Glomerular endothelial cell (primary cell): ENCODE results near the gene LRP1-AS. TPM values are rescaled to one million over a fixed set of nuclear protein-coding genes. Genes with fewer than 3 reads are reported as not detected.

ENCODE experiments used
- DNase-seq: peaks from one replicate; pipeline ENCODE4 v3.0.0-alpha.2; 2011; ENCODE audit warnings: low read depth, low spot score; ENCODE audit errors: extremely low read depth
- total RNA-seq: library from RNA; depleted of rRNA; stranded (reverse); fragments of >200 nt; gene quantifications from 2 replicates; pipeline ENCODE4 v1.2.3, GENCODE V29; 2015

LRP1-AS gene
- total RNA-seq, 1 donor from 2014 or later: not detected

DNA sequence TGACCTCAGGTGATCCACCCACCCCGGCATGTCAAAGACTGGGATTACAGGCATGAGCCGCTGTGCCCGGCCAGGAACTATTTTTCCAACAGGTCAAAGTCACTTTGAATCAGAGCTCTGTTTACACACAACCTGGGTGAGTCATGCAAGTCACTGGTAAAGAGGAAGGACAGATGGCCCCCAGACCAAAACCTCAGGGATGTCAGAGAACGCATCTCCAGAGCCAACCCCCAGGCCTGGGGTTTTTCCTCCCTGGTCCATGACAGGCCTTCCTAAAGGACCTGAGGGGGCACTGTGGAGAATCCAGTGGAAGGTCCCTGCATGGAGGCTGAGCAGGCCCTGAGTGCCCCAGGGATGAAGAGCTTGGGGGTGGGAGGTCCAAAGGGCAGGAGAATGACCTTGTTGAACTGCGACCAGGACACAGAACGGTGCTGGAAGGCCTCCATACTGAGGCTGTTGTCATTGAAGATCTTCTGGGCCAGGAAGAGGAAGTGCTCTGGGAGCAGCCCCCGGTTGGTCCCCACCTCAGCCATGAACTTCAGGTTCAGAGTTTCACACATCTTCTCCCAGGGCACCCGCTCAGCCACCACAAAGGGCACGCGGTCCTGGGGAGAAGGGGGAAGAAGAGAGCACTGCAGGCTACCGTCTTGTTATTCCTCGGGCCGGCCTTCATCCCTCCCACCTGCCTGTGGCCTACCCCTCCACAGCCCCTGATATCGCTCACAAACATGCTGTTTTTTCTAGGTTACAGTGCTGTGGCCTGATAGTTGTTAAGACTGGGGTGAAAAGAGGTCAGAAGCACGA, 45.3 kb downstream of the LRP1-AS start:
- DNase-seq: no peak

DNA sequence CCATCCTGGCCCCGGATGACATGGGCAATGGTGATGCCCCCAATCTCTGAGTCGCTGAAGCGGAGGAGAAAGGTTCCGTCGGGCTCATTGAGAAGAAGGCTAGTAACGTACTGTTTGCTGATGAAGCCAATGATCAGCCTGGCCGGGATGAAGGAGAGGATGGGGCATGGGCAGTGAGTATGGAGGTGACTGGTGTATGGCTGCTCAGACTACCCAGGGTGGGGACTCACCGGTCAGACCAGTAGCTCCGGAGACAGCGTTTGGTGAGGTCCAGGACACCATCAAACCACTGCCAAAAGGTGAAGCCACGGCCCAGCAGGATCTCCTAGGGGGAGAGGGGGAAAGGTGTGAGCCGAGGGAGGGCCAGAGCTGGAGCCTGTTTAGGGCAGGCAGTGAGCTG, 47.7 kb downstream of the LRP1-AS start:
- DNase-seq: no peak

DNA sequence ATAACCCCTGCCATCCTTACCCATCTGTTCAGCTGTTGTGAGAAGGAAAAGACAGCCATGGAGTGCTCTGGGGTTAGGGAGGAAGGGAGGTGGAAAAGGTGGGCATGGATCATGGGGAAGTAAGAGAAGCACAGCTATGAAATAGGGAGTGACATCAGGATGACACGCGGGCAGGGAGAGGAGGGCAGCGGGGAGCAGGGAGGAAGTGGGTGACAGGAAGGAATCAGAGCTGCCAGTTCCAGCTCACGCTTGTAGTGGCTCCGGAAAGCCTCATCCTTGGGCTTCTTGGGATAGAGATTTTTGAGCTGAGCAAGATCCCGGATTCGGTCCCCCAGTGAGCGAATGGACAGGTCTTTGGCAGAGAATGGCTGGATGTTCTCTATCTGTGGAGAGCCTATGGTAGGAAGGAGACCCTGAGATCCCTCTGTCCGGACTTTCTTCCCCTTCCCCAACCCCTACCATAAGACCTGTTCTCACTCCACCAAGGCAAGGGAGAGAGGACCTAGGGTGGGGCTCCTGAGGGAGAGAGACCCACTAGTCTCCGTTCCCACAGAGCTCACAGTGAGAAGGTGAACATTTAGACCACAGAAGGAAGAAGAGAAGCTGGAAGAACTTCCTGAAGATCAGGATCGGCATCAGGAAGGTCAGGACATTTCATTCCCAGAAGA, 48.2 kb downstream of the LRP1-AS start:
- DNase-seq: no peak

- no peak for DNase-seq
Measured at GRCh38 chr12:57098546-57098945, 48.9 kb downstream of the LRP1-AS start.

DNA sequence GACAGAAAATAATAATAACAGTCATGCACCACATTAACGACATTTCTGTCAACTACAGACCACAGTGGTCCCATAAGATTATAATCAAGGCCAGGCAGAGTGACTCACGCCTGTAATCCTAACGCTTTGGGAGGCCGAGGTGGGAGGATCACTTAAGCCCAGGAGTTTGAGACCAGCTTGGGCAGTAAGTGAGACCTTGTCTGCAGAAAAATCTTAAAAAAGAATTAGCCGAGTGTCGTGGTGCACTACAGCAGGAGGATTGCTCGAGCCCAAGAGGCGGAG, 49.9 kb downstream of the LRP1-AS start:
- no peak for DNase-seq

DNA sequence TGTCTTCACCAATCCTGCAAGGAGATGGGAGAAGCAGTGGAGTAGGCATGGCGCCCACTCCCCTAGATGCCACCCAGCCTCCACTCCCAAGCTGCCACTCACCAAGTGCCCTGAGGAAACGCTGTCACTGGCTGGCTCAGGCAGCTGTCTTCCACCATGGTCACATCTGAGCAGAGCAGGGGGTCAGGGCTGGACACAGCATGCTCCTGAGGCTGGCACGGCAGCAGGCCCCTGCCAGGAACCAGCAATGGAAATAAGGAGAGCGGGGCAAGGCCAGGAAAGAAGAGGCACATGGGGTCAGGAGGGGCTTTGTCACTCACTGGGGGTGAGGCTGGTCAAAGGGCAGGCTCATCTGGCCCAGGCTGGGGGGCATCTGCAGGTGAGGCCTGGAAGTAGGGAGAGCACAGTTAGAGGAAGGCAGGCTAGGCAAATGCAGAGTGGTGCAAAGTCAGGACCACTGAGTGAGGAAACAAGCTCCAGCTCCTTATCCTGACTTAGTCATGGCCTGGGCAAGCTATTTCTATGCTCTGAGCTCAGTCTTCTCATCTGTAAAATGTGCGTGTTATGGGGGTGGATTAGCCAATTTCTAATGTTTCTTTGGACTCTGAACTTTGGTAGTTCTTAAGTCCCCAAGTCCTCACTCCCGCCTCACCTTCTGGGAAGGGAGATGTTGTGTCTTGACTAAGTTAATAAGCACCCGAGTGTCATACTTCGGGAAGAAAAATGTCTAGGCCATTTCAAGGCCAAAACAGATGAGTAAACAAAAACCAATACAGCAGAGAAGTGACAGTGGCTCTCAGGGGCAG, 50.5 kb downstream of the LRP1-AS start:
- DNase-seq: no peak

GRCh38 chr12:57096099-57096572, 51.3 kb downstream of the LRP1-AS start:
- DNase-seq: no peak

DNA sequence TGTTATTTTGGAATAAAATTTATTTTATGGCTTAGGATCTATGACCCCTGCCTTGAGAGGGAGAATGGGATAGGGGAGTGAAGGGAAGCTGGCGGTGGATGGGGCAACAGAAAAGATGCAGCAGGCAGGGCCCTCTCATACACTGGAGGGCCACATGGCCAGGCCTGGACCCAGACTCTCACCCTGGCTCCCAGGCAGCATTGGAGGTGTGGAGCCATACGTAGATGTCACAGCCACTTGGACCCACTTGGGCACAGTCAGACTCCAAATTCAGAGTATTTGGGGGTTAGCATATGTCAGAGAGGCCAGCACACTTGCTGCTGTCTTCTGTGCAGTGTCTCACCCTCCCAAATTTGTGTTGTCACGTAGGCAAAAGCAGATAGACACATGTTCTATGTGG, 52.0 kb downstream of the LRP1-AS start:
- no peak for DNase-seq

Other genes with a start within 250 kb of the LRP1-AS start
- gene SDR9C7, start 213.2 kb downstream of the LRP1-AS start, total RNA-seq: not detected in 2 replicates
- 0.05 TPM in 1 of 2 replicates, not detected in the other for gene RDH16, start 190.0 kb downstream of the LRP1-AS start, total RNA-seq
- gene ZBTB39, start 141.1 kb downstream of the LRP1-AS start, total RNA-seq: 5.3 and 8.0 TPM in 2 replicates
- not detected in 2 replicates for gene TAC3, start 131.1 kb downstream of the LRP1-AS start, total RNA-seq
- not detected in 2 replicates for gene MYO1A, start 97.5 kb downstream of the LRP1-AS start, total RNA-seq
- 7.9 and 8.0 TPM in 2 replicates for gene NEMP1, start 68.8 kb downstream of the LRP1-AS start, total RNA-seq
- 16.4 and 17.2 TPM in 2 replicates for gene NAB2, start 58.5 kb downstream of the LRP1-AS start, total RNA-seq
- gene STAT6, start 36.3 kb downstream of the LRP1-AS start, total RNA-seq: 91.2 and 108 TPM in 2 replicates
- 12.4 and 21.4 TPM in 2 replicates for gene LRP1, start 19.1 kb downstream of the LRP1-AS start, total RNA-seq
- gene NXPH4, start 69.2 kb upstream of the LRP1-AS start, total RNA-seq: 0.05 and 2.5 TPM in 2 replicates
- 64.0 and 92.2 TPM in 2 replicates for gene SHMT2, start 82.1 kb upstream of the LRP1-AS start, total RNA-seq
- gene STAC3, start 103.6 kb upstream of the LRP1-AS start, total RNA-seq: 0.18 and 0.58 TPM in 2 replicates